SU-DHL-6 (cell line): Measurements from ENCODE around the gene PRDM11.

ENCODE experiments used
- CTCF ChIP-seq: fragments of 200-600 bp; sonication (generic); IDR thresholded peaks from one replicate; pipeline ENCODE4 v1.5.1; 2017; ENCODE audit warnings: antibody characterized with exemption, mild to moderate bottlenecking, low read length, moderate library complexity; ENCODE audit not compliant: insufficient read depth, poor library complexity, severe bottlenecking
- EZH2phosphoT487 ChIP-seq: fragments of 200-600 bp; sonication (generic), shearing (Covaris generic); conservative IDR thresholded peaks from 2 replicates; pipeline ENCODE4 v1.6.1; 2018; ENCODE audit warnings: mild to moderate bottlenecking, antibody characterized with exemption, low read length, moderate library complexity, mixed read lengths

DNA sequence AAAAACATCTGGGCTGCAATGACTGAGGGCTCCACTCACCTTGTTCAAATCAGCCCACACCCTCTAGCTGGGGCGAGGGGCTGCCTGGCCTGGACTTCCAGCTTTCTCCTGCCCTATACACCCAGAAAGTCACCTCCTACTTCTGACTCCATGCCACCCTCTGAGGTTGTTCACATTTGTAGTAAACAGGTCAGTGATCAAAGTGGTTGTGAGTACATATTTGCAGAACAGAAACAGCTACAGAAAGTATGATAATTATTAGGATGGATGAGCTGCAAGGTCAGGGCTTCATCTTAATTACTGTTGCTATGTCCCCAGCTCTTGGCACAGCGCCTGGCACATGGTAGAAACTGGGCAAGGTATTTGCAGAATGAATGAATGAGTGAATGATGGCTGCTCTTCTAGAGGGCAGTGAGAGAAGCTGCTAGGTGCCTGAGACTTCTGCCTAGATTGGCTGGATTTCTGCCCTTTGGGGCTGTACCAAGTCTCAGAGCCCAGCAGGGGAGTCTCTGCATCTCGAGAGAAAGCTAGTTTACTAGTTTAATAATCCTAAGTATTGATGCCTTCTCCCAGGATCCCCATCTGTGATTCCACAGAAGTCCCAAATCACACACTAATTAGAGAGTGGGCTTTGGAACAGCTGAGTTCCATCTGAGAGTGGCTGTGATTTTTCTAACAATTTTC is 103.7 kb downstream of the PRDM11 start:
- no peak for TF ChIP-seq CTCF
- no peak for TF ChIP-seq EZH2phosphoT487
